A673 (cell line): ENCODE results near the gene CHST12. TPM values are rescaled to one million over a fixed set of nuclear protein-coding genes. Genes with fewer than 3 reads are reported as not detected.

Experiments used
- BruUV-seq: library from RNA; stranded (reverse); fragments of 400-500 nt; replicated peaks from 2 replicates; lab custom pipeline; 2021; lab: Mats Ljungman, UMichigan
- CTCF ChIA-PET: fragments of 300-600 bp; sonication (Branson Sonifier 250); formaldehyde crosslinking; loops from one replicate; lab custom pipeline; 2022; ENCODE audit warnings: antibody characterized with exemption; lab: Charles Lee
- POLR2A ChIA-PET: fragments of 300-600 bp; sonication (Branson Sonifier 250); formaldehyde crosslinking; loops from one replicate; lab custom pipeline; 2022; ENCODE audit warnings: antibody characterized with exemption; ENCODE audit not compliant: low non-redundant PET; lab: Charles Lee
- DNase-seq: peaks from one replicate; pipeline ENCODE4 v3.0.0-alpha.2; 2015; ENCODE audit warnings: low spot score
- H3K27ac ChIP-seq: fragments of 200-600 bp; sonication (generic); 2 replicates; pipeline ENCODE4 v1.5.1; 2016; ENCODE audit warnings: mixed run types, low read depth, mild to moderate bottlenecking, mixed read lengths, antibody characterized with exemption, low read length; ENCODE audit not compliant: poor library complexity, severe bottlenecking
- H3K27me3 ChIP-seq: fragments of 200-600 bp; sonication (generic); replicated peaks from 2 replicates; pipeline ENCODE4 v1.6.1; 2017; ENCODE audit warnings: mixed run types, low read depth, mild to moderate bottlenecking, mixed read lengths, antibody characterized with exemption, low read length; ENCODE audit not compliant: insufficient read depth, poor library complexity
- H3K36me3 ChIP-seq: fragments of 200-600 bp; sonication (generic); 2 replicates; pipeline ENCODE4 v1.6.1; 2016; ENCODE audit warnings: mixed run types, mild to moderate bottlenecking, mixed read lengths, antibody characterized with exemption, low read length; ENCODE audit not compliant: insufficient read depth, poor library complexity, severe bottlenecking
- H3K4me1 ChIP-seq: fragments of 200-600 bp; sonication (generic); 2 replicates; pipeline ENCODE4 v1.6.1; 2017; ENCODE audit warnings: mixed run types, mild to moderate bottlenecking, mixed read lengths, antibody characterized with exemption, low read length; ENCODE audit not compliant: insufficient read depth, poor library complexity, severe bottlenecking
- H3K4me3 ChIP-seq: fragments of 200-600 bp; sonication (generic); 2 replicates; pipeline ENCODE4 v1.5.1; 2016; ENCODE audit warnings: low read depth, mixed run types, mild to moderate bottlenecking, mixed read lengths, low read length; ENCODE audit not compliant: poor library complexity, severe bottlenecking
- H3K9me3 ChIP-seq: fragments of 200-600 bp; sonication (generic); 2 replicates; pipeline ENCODE4 v1.6.1; 2016; ENCODE audit warnings: mixed run types, low read depth, mild to moderate bottlenecking, mixed read lengths, antibody characterized with exemption, low read length; ENCODE audit not compliant: poor library complexity, severe bottlenecking
- CTCF ChIP-seq: fragments of 300-800, 200-600 bp; sonication (generic); conservative IDR thresholded peaks from 2 replicates; pipeline ENCODE4 v1.5.1; 2017; ENCODE audit warnings: low read depth, mild to moderate bottlenecking, antibody characterized with exemption, low read length, moderate library complexity, mixed read lengths
- EZH2 ChIP-seq: fragments of 200-600 bp; sonication (generic); IDR thresholded peaks from 2 replicates; pipeline ENCODE4 v1.6.1; 2017; ENCODE audit warnings: borderline replicate concordance, low read depth, mild to moderate bottlenecking, mixed read lengths, antibody characterized with exemption, low read length; ENCODE audit not compliant: poor library complexity, severe bottlenecking
- intact Hi-C: fragments of 100-400 bp; cut with micrococcal nuclease; formaldehyde crosslinking; loops from one replicate; pipeline ENCODE4 v1.10.0; 2022; ENCODE audit not compliant: unreplicated experiment
- total RNA-seq: library from RNA; stranded (reverse); gene quantifications from 2 replicates; pipeline ENCODE4 v1.2.3, GENCODE V29; 2021

Gene CHST12
- total RNA-seq, 1 experiment from 2014 or later = 21.8 TPM

DNA sequence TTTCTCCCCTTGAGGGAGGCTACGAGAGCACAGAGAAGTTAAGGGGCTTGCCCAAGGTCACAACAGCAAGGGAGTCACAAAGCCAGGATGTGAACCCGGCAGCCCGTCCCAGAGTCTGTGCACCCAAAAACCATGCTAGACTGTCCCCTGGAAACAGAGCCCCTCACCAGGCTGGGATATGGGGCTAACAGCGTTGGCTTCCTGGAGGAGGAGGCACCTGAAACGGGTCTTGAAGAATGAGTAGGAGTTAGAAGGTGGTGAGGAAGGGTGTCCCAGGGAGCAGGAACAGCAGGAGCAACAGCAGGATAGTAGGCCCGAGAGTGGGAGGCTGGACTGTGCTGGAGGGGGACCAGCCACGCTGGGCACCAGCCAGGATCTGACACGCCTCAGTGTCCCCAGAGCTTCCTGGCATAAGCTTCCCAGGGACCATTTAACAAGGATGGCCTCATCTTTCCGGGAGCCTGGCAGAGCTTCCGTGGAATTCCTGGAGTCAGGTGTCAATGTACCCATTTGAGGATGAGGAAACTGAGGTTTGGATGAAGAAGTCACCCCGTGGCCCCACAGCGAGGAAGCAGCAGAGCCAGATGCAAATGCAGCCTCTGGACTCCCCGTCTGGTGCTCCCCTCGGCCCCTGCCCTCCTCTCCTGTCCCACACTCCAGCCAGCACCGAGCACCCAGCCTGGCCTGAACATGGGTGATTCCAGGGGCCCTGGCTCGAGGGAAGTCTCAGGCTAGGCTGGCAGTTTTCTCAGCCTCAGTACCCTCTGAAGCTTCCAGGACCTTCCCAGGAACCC lies 76.1 kb downstream of the CHST12 start:
- ChIA-PET POLR2A (interaction anchor here (0.6 kb wide), 1 partner anchor 1270 kb away, joined by 3 read pairs; no protein-coding TSS in a partner anchor), CTCF (interaction anchor here (0.9 to 1.4 kb wide), 2 partner anchors 11 kb away, joined by 3 to 4 read pairs; no protein-coding TSS in a partner anchor)
- H3K27ac ChIP-seq = no peak overlapping the region
- TF ChIP-seq CTCF (no peak), EZH2 (no peak)
- H3K36me3 ChIP-seq = no peaks in the 10 kb centered on the region
- H3K4me3 ChIP-seq = no peak overlapping the region
- intact Hi-C loops = no loop called here
- no peaks in the 10 kb centered on the region for H3K27me3 ChIP-seq
- H3K4me1 ChIP-seq = no peaks in the 10 kb centered on the region
- H3K9me3 ChIP-seq = no peaks in the 10 kb centered on the region
- no TSS peak for BruUV-seq
- DNase-seq = no peak

DNA sequence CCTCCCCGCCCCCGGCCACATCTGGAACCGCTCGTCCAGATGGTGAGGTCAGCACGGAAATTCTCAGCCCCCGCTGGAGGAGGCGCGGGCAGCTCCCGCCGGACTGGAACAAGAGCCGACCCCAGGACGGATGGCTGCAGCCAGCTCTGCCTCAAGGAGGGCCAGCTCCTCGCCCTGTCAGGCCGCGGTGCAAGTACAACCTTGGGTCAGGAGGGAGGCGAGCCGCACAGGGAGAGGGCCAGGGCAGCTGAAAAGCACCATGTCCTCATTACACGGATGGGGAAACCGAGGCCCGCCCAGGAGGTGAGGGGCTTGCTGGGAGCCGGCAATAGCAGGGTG lies 76.6 kb downstream of the CHST12 start:
- Histone ChIP-seq H3K27me3 (no peaks in the 10 kb centered on the region), H3K27ac (no peak overlapping the region), H3K36me3 (no peaks in the 10 kb centered on the region), H3K4me1 (no peaks in the 10 kb centered on the region), H3K4me3 (no peak overlapping the region), H3K9me3 (no peaks in the 10 kb centered on the region)
- POLR2A ChIA-PET = interaction anchor here (0.6 kb wide), 1 partner anchor 1270 kb away, joined by 3 read pairs; no protein-coding TSS in a partner anchor
- intact Hi-C loops = no loop called here
- TF ChIP-seq EZH2 (no peak), CTCF (no peak)
- no peak for DNase-seq
- no TSS peak for BruUV-seq
- CTCF ChIA-PET = interaction anchor here (0.9 kb wide), 1 partner anchor 11 kb away, joined by 3 read pairs; no protein-coding TSS in a partner anchor

DNA sequence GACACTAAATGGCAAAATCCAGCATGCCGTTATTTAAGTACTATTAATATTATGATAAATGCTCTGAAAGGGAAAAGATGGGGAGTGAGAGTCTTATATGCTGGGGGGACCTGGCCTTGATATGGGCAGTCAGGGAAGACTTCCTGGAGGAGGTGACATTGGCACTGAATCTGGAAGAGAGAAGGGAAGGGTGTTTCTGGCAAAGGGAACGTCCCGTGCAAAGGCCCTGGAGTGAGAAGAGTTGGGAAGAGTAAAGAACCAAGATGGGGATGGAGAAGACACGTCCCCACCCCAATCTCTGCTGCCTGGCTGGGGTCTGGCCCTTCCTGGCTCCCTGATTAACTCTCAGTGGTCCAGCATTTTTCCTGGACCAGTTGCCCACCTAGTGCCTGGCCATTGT lies 77.8 kb downstream of the CHST12 start:
- no peaks in the 10 kb centered on the region for H3K36me3 ChIP-seq
- no peak overlapping the region for H3K4me3 ChIP-seq
- no peaks in the 10 kb centered on the region for H3K4me1 ChIP-seq
- BruUV-seq = no TSS peak
- DNase-seq = no peak
- H3K27ac ChIP-seq = no peak overlapping the region
- H3K9me3 ChIP-seq = no peaks in the 10 kb centered on the region
- TF ChIP-seq CTCF (no peak), EZH2 (no peak)
- H3K27me3 ChIP-seq = no peaks in the 10 kb centered on the region
- intact Hi-C loops = no loop called here
- POLR2A ChIA-PET = no interaction called here
- CTCF ChIA-PET = no interaction called here
